Activated T-helper 2 cell treated with anti-CD3 and anti-CD28 coated beads, Interferon-gamma antibody, Interleukin-2, Interleukin-4, amounts not matched to agents 10 μg/mL and 5 μg/mL and 100 μg/mL, durations not matched to agents 14 hours and 24 hours and 36 hours (primary cell): ENCODE results near the gene PCYT2. TPM values are rescaled to one million over a fixed set of nuclear protein-coding genes. Genes with fewer than 3 reads are reported as not detected.
A peak's percentile ranks its signal among the peaks of the same experiment; 100 is the strongest.

Experiments
- DNase-seq: peaks from one replicate; pipeline ENCODE4 v3.0.0; 2021; ENCODE audit warnings: low spot score
- H3K27ac Mint-ChIP-seq: one replicate; pipeline ENCODE4 v1.8.0; 2021; ENCODE audit warnings: mixed read lengths
- H3K27me3 Mint-ChIP-seq: one replicate; pipeline ENCODE4 v1.8.0; 2021; ENCODE audit warnings: low read depth, mixed read lengths
- H3K36me3 Mint-ChIP-seq: one replicate; pipeline ENCODE4 v1.8.0; 2021; ENCODE audit warnings: low read depth, mixed read lengths
- H3K4me1 Mint-ChIP-seq: one replicate; pipeline ENCODE4 v1.8.0; 2021; ENCODE audit warnings: low read depth, mixed read lengths
- H3K4me3 Mint-ChIP-seq: one replicate; pipeline ENCODE4 v1.8.0; 2021; ENCODE audit warnings: low read depth, mild to moderate bottlenecking, moderate library complexity, mixed read lengths
- H3K9me3 Mint-ChIP-seq: one replicate; pipeline ENCODE4 v1.8.0; 2021; ENCODE audit warnings: mixed read lengths
- intact Hi-C: fragments of 100-400 bp; cut with micrococcal nuclease; formaldehyde crosslinking; loops from one replicate; pipeline ENCODE4 v1.15.1; 2023
- total RNA-seq: library from RNA; stranded (reverse); gene quantifications from 2 replicates; pipeline ENCODE4 v1.2.3, GENCODE V29; 2022

The PCYT2 gene
- total RNA-seq, 1 donor from 2014 or later, result 51.7 TPM

DNA sequence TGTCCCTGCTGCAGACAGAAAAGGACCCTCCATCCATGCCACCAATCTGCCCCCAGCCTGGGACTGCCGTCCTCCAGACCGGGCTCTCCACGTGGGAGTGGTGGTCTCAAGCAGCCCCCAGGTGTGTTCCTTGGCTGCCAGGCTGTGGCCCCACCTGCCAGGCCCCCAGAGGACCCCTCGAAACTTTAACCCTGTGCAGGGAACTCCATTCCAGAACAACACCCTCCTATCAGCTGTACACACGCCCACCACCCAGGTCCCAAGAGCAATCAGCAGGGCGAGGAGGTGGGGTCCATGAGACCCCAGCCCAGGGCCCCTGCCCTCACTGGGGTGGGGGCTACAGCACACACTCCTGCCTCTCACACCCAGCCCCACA lies 24.5 kb upstream of the PCYT2 start:
- peaks cover 19% of the 10 kb centered on the region for H3K36me3 Mint-ChIP-seq
- H3K4me3 Mint-ChIP-seq, result peak overlapping the region; percentile 87
- peak overlapping the region; percentile 5 for H3K27ac Mint-ChIP-seq
- peaks cover 12% of the 10 kb centered on the region for H3K4me1 Mint-ChIP-seq
- no peaks in the 10 kb centered on the region for H3K9me3 Mint-ChIP-seq
- intact Hi-C loops, result no loop called here
- DNase-seq, result no peak
- no peaks in the 10 kb centered on the region for H3K27me3 Mint-ChIP-seq

DNA sequence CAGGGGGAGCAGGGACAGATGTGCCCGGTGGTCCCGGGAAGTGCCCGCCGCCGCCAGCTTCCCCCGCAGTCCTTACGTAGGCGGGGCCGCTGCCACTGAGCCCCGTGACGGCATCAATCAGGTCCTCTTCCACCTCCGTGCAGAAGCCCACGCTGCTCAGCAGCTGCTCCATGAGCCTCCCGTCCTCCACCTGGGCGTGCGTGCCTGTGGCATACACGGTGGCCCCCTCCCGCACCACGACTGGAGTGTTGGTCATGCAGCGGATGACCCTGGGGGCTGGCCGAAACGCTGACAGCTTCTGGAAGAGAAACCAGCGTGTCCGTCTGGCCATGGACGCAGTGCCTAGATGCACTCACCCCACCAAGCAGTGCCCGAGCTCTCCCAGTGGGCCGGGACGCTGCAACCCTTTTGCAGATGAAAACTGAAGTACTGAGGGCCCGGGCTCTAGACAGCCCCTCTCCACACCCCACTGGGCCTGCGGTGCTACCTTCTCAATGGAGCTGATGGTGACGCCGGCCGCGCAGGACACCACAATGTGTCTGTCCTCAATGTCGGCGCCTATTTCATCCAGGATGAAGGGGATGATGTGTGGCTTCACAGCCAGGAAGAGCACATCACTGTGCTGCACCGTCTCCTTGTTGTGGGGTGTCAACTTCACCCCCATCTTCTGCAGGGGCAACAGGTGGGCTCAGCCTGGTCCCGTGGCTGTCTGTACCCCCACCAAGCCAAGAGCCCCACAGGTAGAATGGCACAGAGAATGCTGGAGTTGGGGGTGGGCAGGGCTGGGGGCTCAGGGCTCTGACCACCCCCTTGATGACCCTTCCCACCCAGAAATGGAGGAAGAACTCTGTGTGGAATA lies 23.9 kb upstream of the PCYT2 start:
- no peaks in the 10 kb centered on the region for H3K27me3 Mint-ChIP-seq
- H3K9me3 Mint-ChIP-seq, result no peaks in the 10 kb centered on the region
- H3K27ac Mint-ChIP-seq, result no peak overlapping the region
- no peak for DNase-seq
- H3K4me1 Mint-ChIP-seq, result peaks cover 12% of the 10 kb centered on the region
- H3K36me3 Mint-ChIP-seq, result peaks cover 19% of the 10 kb centered on the region
- H3K4me3 Mint-ChIP-seq, result peak overlapping the region; percentile 87
- intact Hi-C loops, result no loop called here

DNA sequence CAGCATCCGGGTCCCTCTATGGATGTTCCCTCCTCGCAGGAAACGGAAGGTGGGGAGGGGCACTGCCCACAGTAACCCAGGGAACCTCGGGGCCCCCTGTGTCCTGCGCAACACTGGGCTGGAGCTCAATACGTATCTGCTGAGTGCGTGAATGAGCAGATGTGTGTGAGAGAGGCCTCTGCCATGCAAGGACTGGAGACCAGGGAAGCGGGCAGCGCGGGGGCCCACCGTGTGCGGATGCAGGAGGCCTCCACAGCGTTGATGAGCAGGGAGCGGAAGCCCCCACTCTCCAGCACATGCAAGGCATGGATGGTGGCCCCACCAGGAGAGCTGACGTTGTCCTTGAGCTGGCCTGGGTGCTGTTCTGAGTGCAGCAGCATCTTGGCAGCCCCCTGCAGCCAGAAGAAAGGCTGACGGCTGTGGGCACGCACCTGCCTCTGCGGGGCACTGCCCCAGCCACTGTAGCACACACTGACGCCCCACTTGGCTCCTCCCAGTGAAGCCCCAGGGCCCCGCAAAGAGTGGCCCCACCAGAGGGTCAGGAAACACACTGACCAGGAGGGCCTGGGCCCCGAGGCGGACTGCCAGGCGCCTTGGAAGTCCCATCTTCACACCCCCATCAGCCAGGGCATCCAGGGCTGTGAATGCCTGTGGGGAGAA lies 23.0 kb upstream of the PCYT2 start:
- DNase-seq, result no peak
- no peaks in the 10 kb centered on the region for H3K9me3 Mint-ChIP-seq
- no peaks in the 10 kb centered on the region for H3K27me3 Mint-ChIP-seq
- H3K4me3 Mint-ChIP-seq, result peak overlapping the region; percentile 37
- peaks cover 12% of the 10 kb centered on the region for H3K4me1 Mint-ChIP-seq
- intact Hi-C loops, result no loop called here
- peaks cover 19% of the 10 kb centered on the region for H3K36me3 Mint-ChIP-seq
- H3K27ac Mint-ChIP-seq, result no peak overlapping the region

GRCh38 chr17:81933178-81933699 lies 22.0 kb upstream of the PCYT2 start:
- intact Hi-C loops, result no loop called here
- H3K27me3 Mint-ChIP-seq, result peaks cover 2% of the 10 kb centered on the region
- no peaks in the 10 kb centered on the region for H3K9me3 Mint-ChIP-seq
- DNase-seq, result no peak
- H3K27ac Mint-ChIP-seq, result no peak overlapping the region
- no peak overlapping the region for H3K4me3 Mint-ChIP-seq
- H3K36me3 Mint-ChIP-seq, result peaks cover 19% of the 10 kb centered on the region
- H3K4me1 Mint-ChIP-seq, result peaks cover 12% of the 10 kb centered on the region

- peaks cover 9% of the 10 kb centered on the region for H3K4me1 Mint-ChIP-seq
- peaks cover 2% of the 10 kb centered on the region for H3K27me3 Mint-ChIP-seq
- no peak for DNase-seq
- no peak overlapping the region for H3K4me3 Mint-ChIP-seq
- no peak overlapping the region for H3K27ac Mint-ChIP-seq
- H3K9me3 Mint-ChIP-seq, result no peaks in the 10 kb centered on the region
- peaks cover 19% of the 10 kb centered on the region for H3K36me3 Mint-ChIP-seq
- intact Hi-C loops, result no loop called here
These were observed 21.3 kb upstream of the PCYT2 start for GRCh38 chr17:81932333-81932983.

GRCh38 chr17:81931557-81932332 lies 20.5 kb upstream of the PCYT2 start:
- H3K27ac Mint-ChIP-seq, result no peak overlapping the region
- peaks cover 9% of the 10 kb centered on the region for H3K4me1 Mint-ChIP-seq
- intact Hi-C loops, result no loop called here
- peaks cover 19% of the 10 kb centered on the region for H3K36me3 Mint-ChIP-seq
- H3K9me3 Mint-ChIP-seq, result no peaks in the 10 kb centered on the region
- peaks cover 2% of the 10 kb centered on the region for H3K27me3 Mint-ChIP-seq
- no peak overlapping the region for H3K4me3 Mint-ChIP-seq
- no peak for DNase-seq

DNA sequence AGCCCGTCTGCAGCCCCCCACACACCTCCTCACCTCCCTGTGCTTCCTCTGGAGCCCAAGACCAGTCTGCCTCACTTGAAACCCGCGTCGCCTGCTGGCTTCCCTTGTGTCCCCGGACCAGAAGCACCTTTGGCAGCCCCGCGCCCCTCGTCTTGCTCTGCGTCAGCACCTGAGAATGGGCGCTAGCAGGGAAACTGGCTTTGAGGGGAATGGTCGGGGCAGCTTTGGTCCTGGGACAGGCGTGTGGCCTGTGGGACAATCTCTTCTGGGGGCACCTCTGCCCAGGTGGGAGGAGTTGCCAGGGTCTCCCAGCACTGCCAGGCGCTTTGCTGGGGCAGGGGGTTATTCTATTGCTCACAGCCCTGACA lies 20.0 kb upstream of the PCYT2 start:
- intact Hi-C loops, result no loop called here
- peaks cover 2% of the 10 kb centered on the region for H3K27me3 Mint-ChIP-seq
- H3K4me3 Mint-ChIP-seq, result no peak overlapping the region
- H3K36me3 Mint-ChIP-seq, result peaks cover 19% of the 10 kb centered on the region
- DNase-seq, result no peak
- H3K27ac Mint-ChIP-seq, result no peak overlapping the region
- no peaks in the 10 kb centered on the region for H3K9me3 Mint-ChIP-seq
- peaks cover 12% of the 10 kb centered on the region for H3K4me1 Mint-ChIP-seq

- peaks cover 2% of the 10 kb centered on the region for H3K27me3 Mint-ChIP-seq
- H3K9me3 Mint-ChIP-seq, result no peaks in the 10 kb centered on the region
- no peak overlapping the region for H3K27ac Mint-ChIP-seq
- no peak overlapping the region for H3K4me3 Mint-ChIP-seq
- DNase-seq, result no peak
- H3K36me3 Mint-ChIP-seq, result peaks cover 19% of the 10 kb centered on the region
- H3K4me1 Mint-ChIP-seq, result peaks cover 12% of the 10 kb centered on the region
- intact Hi-C loops, result no loop called here
These were observed 19.2 kb upstream of the PCYT2 start for GRCh38 chr17:81930142-81931125.

DNA sequence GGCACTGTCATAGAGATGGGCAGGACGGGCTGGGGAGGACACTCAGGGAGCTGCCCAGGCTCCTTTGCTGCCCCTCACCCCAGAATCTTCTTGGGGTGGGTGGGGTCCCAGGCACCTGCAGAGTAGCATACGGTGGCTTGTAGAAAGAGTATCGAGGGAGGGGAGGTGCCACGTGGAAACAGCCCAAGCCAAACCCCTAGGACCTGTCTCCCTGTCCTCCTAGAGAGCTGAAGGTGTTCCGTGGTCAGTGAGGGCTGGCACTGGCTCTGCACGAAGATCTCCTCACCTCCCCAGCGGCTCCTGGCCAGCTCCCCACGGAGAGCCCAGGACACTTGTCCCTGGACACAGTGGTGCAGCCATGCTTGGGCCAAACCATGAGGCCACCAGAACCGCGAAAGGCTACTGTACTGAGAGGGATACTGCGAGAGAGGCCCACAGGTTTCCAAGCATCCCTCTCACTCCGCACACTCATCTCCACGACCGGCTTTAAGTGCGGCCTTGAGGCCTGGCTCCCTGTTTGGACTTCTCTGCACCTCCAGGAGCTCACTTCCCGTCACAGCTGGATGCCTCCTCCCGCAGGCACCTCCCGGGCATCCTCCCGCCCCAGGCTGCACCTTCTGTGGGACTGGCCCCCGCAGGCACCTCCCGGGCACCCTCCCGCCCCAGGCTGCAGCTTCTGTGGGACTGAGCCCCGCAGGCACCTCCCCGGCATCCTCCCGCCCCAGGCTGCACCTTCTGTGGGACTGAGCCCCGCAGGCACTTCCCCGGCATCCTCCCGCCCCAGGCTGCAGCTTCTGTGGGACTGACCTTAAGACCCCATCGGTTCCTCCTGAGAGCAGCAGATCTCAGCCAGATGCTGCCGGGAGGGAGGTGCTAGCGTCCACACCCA lies 18.3 kb upstream of the PCYT2 start:
- peak overlapping the region; percentile 54 for H3K4me3 Mint-ChIP-seq
- H3K27me3 Mint-ChIP-seq, result peaks cover 2% of the 10 kb centered on the region
- peaks cover 13% of the 10 kb centered on the region for H3K36me3 Mint-ChIP-seq
- no peak for DNase-seq
- H3K9me3 Mint-ChIP-seq, result no peaks in the 10 kb centered on the region
- peak overlapping the region; percentile 33 for H3K27ac Mint-ChIP-seq
- H3K4me1 Mint-ChIP-seq, result peaks cover 12% of the 10 kb centered on the region
- intact Hi-C loops, result loop anchor here (5.0 kb wide), 1 partner anchor 93 kb away; the partner anchor contains the start of genes CENPX and LRRC45

- H3K4me1 Mint-ChIP-seq, result peaks cover 14% of the 10 kb centered on the region
- H3K27ac Mint-ChIP-seq, result peak overlapping the region; percentile 33
- peaks cover 2% of the 10 kb centered on the region for H3K27me3 Mint-ChIP-seq
- DNase-seq, result no peak
- H3K9me3 Mint-ChIP-seq, result no peaks in the 10 kb centered on the region
- H3K36me3 Mint-ChIP-seq, result peaks cover 9% of the 10 kb centered on the region
- intact Hi-C loops, result loop anchor here (5.0 kb wide), 1 partner anchor 94 kb away; the partner anchor contains the start of genes CENPX and LRRC45
- H3K4me3 Mint-ChIP-seq, result peak overlapping the region; percentile 65
These were observed 17.5 kb upstream of the PCYT2 start for GRCh38 chr17:81928544-81929252.
